Upper lobe of left lung (tissue), 6 donors: Measurements from ENCODE around the gene CRY1. TPM values are rescaled to one million over a fixed set of nuclear protein-coding genes. Genes with fewer than 3 reads are reported as not detected.

Experiments
- ATAC-seq, 2 donors: fragments of 200-7000 bp; cut with Tn5 transposase; one replicate each; pipeline ENCODE4 v1.9.1; 2022; ENCODE audit warnings: mild to moderate bottlenecking in 2 of 2, moderate library complexity in 2 of 2; ENCODE audit not compliant: low FRiP score in 2 of 2
- DNase-seq, 2 donors: peaks; one replicate each; pipeline ENCODE4 v3.0.0-alpha.2; 2019 to 2020
- H3K27ac ChIP-seq, 4 donors: fragments of 200-600 bp; sonication (generic); one replicate each; pipeline ENCODE4 v1.5.1; 2016 to 2019
- H3K27me3 ChIP-seq, 4 donors: fragments of 200-600 bp; sonication (generic); one replicate each; pipeline ENCODE4 v1.5.1; 2017 to 2019
- H3K36me3 ChIP-seq, 4 donors: fragments of 200-600 bp; sonication (generic); one replicate each; pipeline ENCODE4 v1.5.1; 2016 to 2019
- H3K4me1 ChIP-seq, 4 donors: fragments of 200-600 bp; sonication (generic); one replicate each; pipeline ENCODE4 v1.5.1; 2018 to 2019
- H3K4me3 ChIP-seq, 4 donors: fragments of 200-600 bp; sonication (generic); one replicate each; pipeline ENCODE4 v1.5.1; 2017 to 2019; ENCODE audit warnings: mild to moderate bottlenecking in 2 of 4, moderate library complexity in 1 of 4
- H3K9me3 ChIP-seq, 4 donors: fragments of 200-600 bp; sonication (generic); one replicate each; pipeline ENCODE4 v1.5.1; 2018 to 2019
- EP300 ChIP-seq, 4 donors: sonication (generic); formaldehyde crosslinking; IDR thresholded peaks; one replicate each; pipeline ENCODE4 v1.5.1; 2017; ENCODE audit warnings: antibody characterized with exemption in 4 of 4, control low read depth in 2 of 4
- POLR2A ChIP-seq, 4 donors: fragments of 450-650 bp; IDR thresholded peaks; one replicate each; pipeline ENCODE4 v1.5.1; 2016 to 2017; ENCODE audit warnings: antibody characterized with exemption in 4 of 4, mild to moderate bottlenecking in 2 of 4
- POLR2AphosphoS5 ChIP-seq, 2 donors: sonication (generic); formaldehyde crosslinking; IDR thresholded peaks; one replicate each; pipeline ENCODE4 v1.5.1; 2017; ENCODE audit warnings: antibody characterized with exemption in 2 of 2
- whole genome bisulfite sequencing, 2 donors: methylation state at CpG; one replicate each; pipeline ENCODE4 v1.1.5; 2017 to 2018; 5-methylcytosine and 5-hydroxymethylcytosine counted together
- total RNA-seq, 6 donors: library from RNA; depleted of rRNA in 4 of 6; stranded (reverse); fragments of >200 nt in 4 of 6; gene quantifications; one replicate each; pipeline versions ENCODE4 v1.1.0 to v1.2.1, GENCODE V29; 2016 to 2021
- TF ChIP-seq, protein P1 (sequence below), 6 experiments: fragments of 450-650 bp in 4 of 6; fragments of 200-600 bp in 2 of 6; sonication (generic) in 2 of 6; IDR thresholded peaks; one replicate each; pipeline ENCODE4 v1.5.1; 2016 to 2019; ENCODE audit warnings: antibody characterized with exemption in 6 of 6
- donor health status: DM: no; HTN: no; CAD: no; lungs with moderate emphysema.
- donor health status: DM: no; HTN: yes; CAD: no; lungs with severe emphysema.

Gene CRY1
- total RNA-seq, 6 donors from 2014 or later: 16.6 to 56.6 (median 42.0) TPM

- Histone ChIP-seq H3K9me3 (no peaks in the 10 kb centered on the region), H3K4me1 (peaks cover 10 to 16% (median 13%) of the 10 kb centered on the region in 4 donors), H3K4me3 (no peak overlapping the region), H3K36me3 (peaks cover 0 to 3% (median 0%) of the 10 kb centered on the region in 4 donors), H3K27ac (no peak overlapping the region), H3K27me3 (no peaks in the 10 kb centered on the region)
- no peak for TF ChIP-seq EP300 (IDR thresholded peaks at IDR 0.05)
- DNase-seq (no peak), ATAC-seq (no peak)
- WGBS, 2 donors: 87 to 96% methylated on average over 3 of the region's 3 CpGs
These were observed 132.9 kb downstream of the CRY1 start for GRCh38 chr12:106960443-106960842.

- ATAC-seq: no peak
- no peak for DNase-seq
These were observed 135.8 kb downstream of the CRY1 start for GRCh38 chr12:106957583-106957982.

GRCh38 chr12:106956048-106956578 lies 137.2 kb downstream of the CRY1 start:
- ATAC-seq (peak; percentile 58 to 72), DNase-seq (peak; percentile 55 to 94)
- Histone ChIP-seq H3K27me3 (no peaks in the 10 kb centered on the region), H3K9me3 (no peaks in the 10 kb centered on the region), H3K4me3 (peak overlapping the region; percentile 37 to 94 (median 87)), H3K27ac (peak overlapping the region; percentile 94 to 97 (median 95)), H3K4me1 (peaks cover 17 to 27% (median 20%) of the 10 kb centered on the region in 4 donors), H3K36me3 (no peaks in the 10 kb centered on the region)
- peak in 2 of 4 donors; percentile 15 to 26 for TF ChIP-seq POLR2A (IDR thresholded peaks at IDR 0.05)
- no peak for TF ChIP-seq POLR2AphosphoS5 (IDR thresholded peaks at IDR 0.05)
- WGBS, 2 donors: 0% methylated on average over 3 to 34 of the region's 34 CpGs

More at GRCh38 chr12:106957583-106957982, 135.8 kb downstream of the CRY1 start:
- Histone ChIP-seq H3K4me1 (peaks cover 17 to 27% (median 20%) of the 10 kb centered on the region in 4 donors), H3K9me3 (no peaks in the 10 kb centered on the region), H3K27me3 (no peaks in the 10 kb centered on the region), H3K27ac (no peak overlapping the region), H3K4me3 (peak overlapping the region in 3 of 4 donors; percentile 83 to 94 (median 91)), H3K36me3 (no peaks in the 10 kb centered on the region)
- TF ChIP-seq, protein P1, sequence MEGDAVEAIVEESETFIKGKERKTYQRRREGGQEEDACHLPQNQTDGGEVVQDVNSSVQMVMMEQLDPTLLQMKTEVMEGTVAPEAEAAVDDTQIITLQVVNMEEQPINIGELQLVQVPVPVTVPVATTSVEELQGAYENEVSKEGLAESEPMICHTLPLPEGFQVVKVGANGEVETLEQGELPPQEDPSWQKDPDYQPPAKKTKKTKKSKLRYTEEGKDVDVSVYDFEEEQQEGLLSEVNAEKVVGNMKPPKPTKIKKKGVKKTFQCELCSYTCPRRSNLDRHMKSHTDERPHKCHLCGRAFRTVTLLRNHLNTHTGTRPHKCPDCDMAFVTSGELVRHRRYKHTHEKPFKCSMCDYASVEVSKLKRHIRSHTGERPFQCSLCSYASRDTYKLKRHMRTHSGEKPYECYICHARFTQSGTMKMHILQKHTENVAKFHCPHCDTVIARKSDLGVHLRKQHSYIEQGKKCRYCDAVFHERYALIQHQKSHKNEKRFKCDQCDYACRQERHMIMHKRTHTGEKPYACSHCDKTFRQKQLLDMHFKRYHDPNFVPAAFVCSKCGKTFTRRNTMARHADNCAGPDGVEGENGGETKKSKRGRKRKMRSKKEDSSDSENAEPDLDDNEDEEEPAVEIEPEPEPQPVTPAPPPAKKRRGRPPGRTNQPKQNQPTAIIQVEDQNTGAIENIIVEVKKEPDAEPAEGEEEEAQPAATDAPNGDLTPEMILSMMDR (IDR thresholded peaks at IDR 0.05): no peak
- WGBS, 2 donors: 15 to 30% methylated on average over 1 of the region's 1 CpG

- Histone ChIP-seq H3K9me3 (no peaks in the 10 kb centered on the region), H3K4me3 (peak within 1 kb of the TSS; percentile 37 to 94 (median 87)), H3K27me3 (no peaks in the 10 kb centered on the region), H3K4me1 (peaks cover 17 to 27% (median 20%) of the 10 kb centered on the region in 4 donors), H3K36me3 (no peaks in the 10 kb centered on the region), H3K27ac (peak within 1 kb of the TSS; percentile 94 to 97 (median 95))
- 0 to 2% methylated on average over 37 to 48 of the region's 88 CpGs for WGBS, 2 donors
- peak; percentile 95 to 97 for ATAC-seq
- TF ChIP-seq EP300 (IDR thresholded peaks at IDR 0.05) (no peak), POLR2AphosphoS5 (IDR thresholded peaks at IDR 0.05) (peak; percentile 63 to 86), POLR2A (IDR thresholded peaks at IDR 0.05) (peak in 3 of 4 donors; percentile 90 to 92 (median 92))
- TF ChIP-seq, protein P1 (IDR thresholded peaks at IDR 0.05): peak in 3 of 6 experiments; percentile 9 to 42 (median 37)
- DNase-seq: peak; percentile 94 to 99
These were observed 137.8 kb downstream of the CRY1 start, which contains the start of gene TMEM263 for GRCh38 chr12:106955377-106956047. TMEM263 (plus strand) TSS chr12:106955907; CDS start chr12:106967117, 11,210 bp downstream.

DNA sequence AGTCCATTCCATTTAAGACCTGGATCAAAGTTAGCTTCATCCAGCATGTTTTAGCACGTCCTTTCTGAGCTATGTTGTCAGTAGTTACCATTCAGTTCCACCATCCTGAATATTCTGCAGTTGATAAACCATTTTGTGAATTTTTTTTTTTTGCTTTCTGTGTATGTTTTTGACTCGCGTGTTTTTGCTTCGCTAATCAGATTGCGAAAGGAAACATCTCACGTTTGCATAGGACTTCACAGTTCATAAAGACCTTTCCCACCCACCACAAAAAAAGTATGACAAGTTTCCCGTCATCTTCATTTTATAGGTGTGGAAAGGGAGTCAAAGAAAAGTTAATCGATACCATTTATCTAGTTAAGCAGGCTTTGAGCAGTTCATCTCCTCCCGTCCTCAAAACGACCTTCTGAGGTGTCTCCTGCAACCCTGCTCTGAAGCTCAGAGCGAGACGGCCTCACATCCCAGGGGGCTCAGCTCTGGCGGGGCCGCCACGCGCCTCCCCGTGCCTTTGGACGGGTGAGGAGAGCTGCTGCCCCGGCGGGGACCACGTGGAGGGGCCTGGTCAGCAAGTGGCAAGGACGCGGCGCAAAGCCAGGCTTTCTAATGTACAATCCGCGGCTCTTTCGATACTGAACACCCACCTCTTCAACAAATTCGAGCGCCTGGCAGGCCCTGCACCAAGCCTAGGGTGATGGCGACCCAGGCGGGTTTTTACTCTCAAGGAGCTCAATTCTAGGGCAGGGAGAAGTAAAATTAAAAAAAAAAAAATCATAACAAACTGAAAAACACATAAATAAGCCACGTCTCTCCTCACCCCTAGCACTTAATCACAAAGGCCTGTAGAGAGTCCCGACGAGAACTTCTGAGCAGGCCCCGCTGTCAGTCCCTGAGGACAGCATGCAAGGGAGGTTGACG lies 138.6 kb downstream of the CRY1 start:
- TF ChIP-seq EP300 (IDR thresholded peaks at IDR 0.05): no peak
- TF ChIP-seq, protein P1 (IDR thresholded peaks at IDR 0.05): no peak
- TF ChIP-seq POLR2AphosphoS5 (IDR thresholded peaks at IDR 0.05): no peak
- TF ChIP-seq POLR2A (IDR thresholded peaks at IDR 0.05): no peak
- peak; percentile 26 to 85 for DNase-seq
- 38 to 57% methylated on average over 36 of the region's 36 CpGs for WGBS, 2 donors

More for the DNA sequence above, 138.6 kb downstream of the CRY1 start:
- ATAC-seq: peak in 1 of 2 donors; percentile 49
- H3K27me3 ChIP-seq: no peaks in the 10 kb centered on the region
- H3K36me3 ChIP-seq: no peaks in the 10 kb centered on the region
- peak overlapping the region; percentile 94 to 97 (median 95) for H3K27ac ChIP-seq
- no peaks in the 10 kb centered on the region for H3K9me3 ChIP-seq
- peak overlapping the region; percentile 37 to 94 (median 87) for H3K4me3 ChIP-seq
- peaks cover 17 to 27% (median 20%) of the 10 kb centered on the region in 4 donors for H3K4me1 ChIP-seq
